SKM-1 treated with dmso at 0.1 percent for 144 hours (cell line): Measurements from ENCODE around the gene CCN5.

Experiments
- DNase-seq: peaks from one replicate; lab custom pipeline; 2025; ENCODE audit not compliant: unreplicated experiment; lab: John Stamatoyannopoulos, UW

CCN5 gene

DNA sequence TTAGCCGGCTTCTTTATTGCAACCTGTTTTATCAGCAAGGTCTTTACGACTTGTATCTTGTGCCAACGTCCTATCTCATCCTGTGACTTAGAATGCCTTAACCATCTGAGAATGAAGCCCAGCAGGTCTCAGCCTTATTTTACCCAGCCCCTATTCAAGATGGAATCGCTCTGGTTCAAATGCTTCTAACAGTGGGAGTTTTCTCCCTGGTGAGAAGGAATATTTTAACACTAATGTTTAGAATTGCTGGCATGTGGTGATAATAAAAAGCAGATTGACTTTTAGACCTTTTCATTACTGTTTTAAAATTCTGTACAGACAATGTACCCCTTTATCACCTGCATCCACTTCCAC lies 20.6 kb downstream of the CCN5 start:
- no peak for DNase-seq

DNA sequence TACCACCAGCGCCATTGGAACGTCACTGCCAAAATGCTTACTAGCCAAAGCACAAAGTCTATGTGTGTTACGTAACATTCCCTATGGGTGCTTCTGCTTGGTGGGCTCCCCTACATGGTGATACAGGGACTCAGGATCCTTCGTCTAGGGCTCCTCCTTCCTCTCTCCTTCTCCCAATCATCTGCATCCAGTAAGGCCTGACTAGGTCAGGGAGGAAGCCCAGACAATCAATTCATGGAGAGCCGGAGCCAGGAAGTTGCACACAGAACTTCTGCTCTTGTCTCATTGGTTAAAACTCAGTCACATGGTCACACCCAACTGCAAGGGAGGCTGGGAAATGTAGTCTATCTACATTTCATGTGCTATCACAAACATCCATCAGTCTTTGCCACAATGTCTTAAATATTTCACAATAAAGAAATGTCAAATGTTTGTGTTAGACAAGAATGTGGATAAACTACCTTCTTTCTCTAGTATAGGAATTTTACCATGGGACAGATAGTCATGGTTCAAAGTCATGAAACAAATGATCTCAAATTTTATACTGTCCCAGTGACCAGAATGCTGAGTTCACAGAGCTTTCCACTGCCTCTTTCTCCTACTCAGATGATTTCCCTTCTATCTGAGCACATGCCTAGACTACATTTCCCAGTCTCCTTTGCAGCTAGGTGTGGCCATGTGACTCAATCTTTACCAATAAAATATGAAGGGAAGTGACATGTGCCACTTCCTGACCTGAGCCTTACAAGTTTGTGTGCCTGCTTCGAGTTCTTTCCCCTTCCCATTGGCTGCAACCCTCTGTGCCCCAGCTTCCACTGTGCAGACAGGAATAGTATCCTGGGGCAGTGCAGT lies 21.2 kb downstream of the CCN5 start:
- DNase-seq = peak; percentile 89

DNA sequence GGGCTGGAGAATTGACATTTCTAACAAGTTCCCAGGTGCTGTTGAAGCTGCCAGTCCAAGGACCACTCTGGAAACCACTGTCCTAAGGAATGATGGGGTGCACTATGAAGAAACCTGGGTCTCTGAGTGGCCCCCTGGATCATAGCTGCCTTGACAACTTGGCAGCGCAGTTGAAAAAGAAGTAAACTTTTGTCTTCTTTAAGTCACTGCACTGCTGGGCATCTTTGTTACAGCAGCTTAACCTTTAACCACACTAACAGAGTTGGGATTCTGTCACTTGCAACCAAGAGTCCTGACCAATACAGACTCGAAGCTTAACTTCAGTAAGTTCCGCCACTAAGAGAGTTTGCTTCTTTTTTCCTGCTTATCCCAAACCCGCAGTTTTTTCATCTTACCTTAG lies 21.9 kb downstream of the CCN5 start:
- no peak for DNase-seq

DNA sequence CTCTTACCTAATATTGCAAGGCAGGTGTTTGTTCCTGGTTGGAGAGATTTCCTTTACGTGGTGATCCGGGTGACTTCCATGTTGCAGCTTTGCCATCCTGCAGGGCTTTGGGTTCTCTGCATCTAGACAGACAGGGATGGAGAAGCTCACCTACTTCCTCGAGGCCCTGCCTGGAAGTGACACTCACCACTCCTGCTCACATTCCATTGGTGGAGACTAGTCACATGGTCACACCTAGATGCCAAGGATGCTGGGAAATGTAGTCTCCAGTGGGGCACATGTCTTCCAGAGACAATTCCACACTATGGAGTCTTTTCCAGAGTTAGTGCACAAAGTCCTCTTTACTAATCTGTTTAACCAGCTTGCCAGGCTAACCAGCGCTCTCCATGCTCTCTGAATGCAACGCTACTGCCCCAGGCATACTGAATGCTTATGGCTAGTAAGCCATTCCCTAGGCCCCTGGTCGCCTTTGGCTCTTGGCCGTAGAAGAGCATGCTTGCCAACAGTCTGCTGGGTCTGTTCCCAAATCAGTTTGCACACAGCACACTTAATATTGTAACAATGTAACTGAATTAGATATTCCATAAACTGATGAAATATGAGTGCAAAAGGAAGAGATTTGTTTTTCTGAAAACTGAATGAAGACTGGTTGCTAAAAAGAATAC lies 23.8 kb downstream of the CCN5 start:
- DNase-seq = peak; percentile 62

GRCh38 chr20:44739942-44740341 lies 24.8 kb downstream of the CCN5 start:
- no peak for DNase-seq

DNA sequence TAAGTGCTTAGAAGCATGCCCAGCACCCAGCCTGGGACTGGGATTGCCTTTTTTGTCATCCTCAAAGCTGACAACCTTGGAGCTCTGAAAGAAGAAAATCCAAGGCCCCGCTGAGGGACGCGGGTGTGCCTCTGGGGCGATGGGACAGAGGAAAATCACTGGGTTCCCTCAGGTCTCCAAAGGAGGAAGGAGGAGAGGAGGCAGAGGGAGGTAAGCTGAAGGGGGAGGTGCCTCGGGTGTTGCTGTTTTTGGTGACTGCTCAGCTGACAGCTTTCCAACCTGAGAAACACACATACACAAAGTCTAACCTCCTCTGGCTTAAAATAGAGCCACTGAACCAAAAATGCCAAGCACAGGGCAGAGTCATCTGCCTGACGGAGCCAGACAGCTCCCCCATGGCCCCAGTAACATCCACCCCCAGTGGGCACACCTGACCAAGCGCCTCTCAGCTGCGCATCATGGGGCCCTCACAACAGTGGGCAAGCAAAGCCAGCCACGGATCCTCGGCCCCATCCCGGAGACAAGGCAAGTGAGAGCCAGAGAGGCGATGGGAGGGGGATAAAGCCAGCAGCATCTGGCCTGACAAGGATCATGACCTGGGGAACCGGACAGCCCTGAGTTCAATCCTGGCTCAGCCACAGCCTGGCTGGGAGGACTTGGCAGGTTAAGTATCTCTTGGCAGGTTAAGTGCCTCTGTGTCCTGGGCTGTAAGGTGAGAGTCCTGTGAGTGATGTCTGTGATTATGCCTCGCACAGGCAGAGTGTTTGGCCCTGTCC lies 27.3 kb downstream of the CCN5 start:
- DNase-seq = no peak

- DNase-seq = no peak
Measured at GRCh38 chr20:44743080-44743701, 28.0 kb downstream of the CCN5 start.

DNA sequence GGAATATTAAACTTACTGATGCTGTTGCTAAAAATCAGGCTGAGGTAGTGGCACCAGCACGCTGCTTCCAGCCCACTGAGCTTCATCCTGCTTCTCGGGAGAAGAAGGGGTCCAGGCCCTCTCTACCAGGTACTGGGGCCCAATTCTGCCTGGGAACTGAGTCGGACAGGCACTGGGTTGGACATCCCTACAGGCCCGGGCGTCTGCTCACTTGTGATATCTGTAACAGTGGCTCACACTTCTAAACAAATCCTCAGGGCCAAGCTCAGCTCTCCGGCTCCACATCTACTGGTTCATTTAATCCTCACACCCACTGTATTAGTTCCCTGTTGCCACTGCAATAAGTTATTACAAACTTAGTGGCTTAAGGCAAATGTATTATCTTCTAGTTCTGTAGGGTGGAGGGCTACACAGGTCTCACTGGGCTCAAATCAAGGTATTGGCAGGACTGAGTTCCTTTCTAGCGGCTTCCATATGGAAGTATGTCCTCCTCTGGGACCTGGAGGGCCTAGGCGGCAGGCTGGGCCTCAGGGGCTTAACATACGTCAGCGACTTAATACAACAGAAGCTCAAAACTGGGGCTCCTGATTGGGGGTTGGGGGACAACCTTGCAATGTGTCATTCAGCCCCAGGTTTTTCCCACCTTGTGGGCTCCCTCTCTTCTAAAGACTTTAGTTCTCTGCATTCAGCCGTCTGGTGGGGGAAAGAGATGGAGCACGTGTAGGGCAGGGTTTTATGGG lies 28.9 kb downstream of the CCN5 start:
- no peak for DNase-seq

- no peak for DNase-seq
Measured at GRCh38 chr20:44745122-44745597, 30.0 kb downstream of the CCN5 start.

GRCh38 chr20:44745598-44746366 lies 30.6 kb downstream of the CCN5 start, which contains the start of gene KCNK15:
Gene KCNK15, plus strand, starts transcription at chr20:44745865. Its CDS starts 46 bp downstream, at chr20:44745911.
- no peak for DNase-seq

DNA sequence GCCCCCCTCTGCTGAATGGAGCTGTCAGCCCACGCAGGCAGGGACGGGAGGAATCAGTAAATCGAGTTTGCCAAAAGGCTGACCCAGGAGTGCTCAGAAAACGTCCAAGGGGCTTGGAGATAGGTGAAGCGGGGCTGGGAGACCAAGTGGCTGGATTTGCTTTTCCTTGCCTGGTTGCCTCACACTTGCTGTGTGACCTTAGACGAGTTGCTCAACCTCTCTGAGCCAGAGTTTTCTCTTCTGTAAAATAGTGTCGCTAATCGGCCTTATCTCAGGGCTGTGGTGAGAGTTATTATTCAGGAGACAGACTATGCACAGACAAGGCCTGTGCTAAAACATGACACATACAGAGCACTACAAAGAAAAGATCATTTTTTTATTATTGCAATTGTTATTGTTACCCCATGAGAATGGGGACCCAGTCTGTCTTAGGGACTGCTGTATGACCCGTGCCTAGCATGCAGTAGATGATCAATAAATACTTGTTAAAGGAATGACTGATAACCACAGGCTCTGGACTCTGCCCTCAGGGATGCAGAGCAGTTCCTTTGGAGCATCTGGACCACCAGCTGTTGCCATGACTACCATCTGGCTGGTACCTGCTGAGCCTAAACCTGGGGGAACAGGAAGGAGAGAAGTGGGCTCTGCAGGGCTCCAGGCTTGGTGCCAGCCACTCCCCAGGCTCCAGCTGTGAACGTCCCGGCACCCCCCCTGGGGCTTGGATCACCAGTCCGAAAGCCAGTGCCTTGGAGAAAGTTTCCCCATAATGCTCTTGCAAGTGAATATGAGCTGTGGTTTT lies 31.4 kb downstream of the CCN5 start:
- DNase-seq = no peak

- peak; percentile 53 for DNase-seq
Measured at GRCh38 chr20:44747166-44748004, 32.2 kb downstream of the CCN5 start.

DNA sequence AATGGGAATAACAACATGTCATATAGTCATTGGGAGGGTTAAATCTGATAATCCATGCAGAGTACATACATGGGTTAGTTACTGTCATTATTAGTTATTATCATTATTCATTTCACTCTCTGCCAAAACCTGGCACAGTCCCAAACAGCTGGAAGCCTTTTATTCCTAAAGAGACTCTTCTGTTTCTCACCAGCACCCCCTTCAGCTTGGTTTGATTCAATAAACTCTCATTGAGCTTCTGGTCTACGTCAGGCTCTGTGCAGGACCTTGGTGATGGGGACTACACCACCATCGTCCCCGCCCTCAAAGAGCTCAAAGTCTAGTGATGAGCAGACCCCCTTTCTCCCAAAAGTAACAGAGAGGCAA lies 32.8 kb downstream of the CCN5 start:
- no peak for DNase-seq

GRCh38 chr20:44750081-44750805 lies 35.1 kb downstream of the CCN5 start:
- no peak for DNase-seq

GRCh38 chr20:44752099-44752931 lies 37.1 kb downstream of the CCN5 start:
- DNase-seq = no peak

- no peak for DNase-seq
Measured at GRCh38 chr20:44754554-44754953, 39.4 kb downstream of the CCN5 start.
